OCI-M1 (cell line): ENCODE measurements around the gene HLA-DRB5.
"Not testable (repeated sequence)": the region's sequence is repeated elsewhere in the genome, so short reads cannot be mapped to it uniquely, and the experiment has no call there.

Experiments
- DNase-seq: peaks from one replicate; lab custom pipeline; 2025; lab: John Stamatoyannopoulos, UW

The HLA-DRB5 gene

GRCh38 chr6:32529697-32530430 is at the start of gene HLA-DRB5:
HLA-DRB5 (minus strand) TSS chr6:32530287; CDS start chr6:32530224, 63 bp downstream.
- DNase-seq: peak; percentile 79

DNA sequence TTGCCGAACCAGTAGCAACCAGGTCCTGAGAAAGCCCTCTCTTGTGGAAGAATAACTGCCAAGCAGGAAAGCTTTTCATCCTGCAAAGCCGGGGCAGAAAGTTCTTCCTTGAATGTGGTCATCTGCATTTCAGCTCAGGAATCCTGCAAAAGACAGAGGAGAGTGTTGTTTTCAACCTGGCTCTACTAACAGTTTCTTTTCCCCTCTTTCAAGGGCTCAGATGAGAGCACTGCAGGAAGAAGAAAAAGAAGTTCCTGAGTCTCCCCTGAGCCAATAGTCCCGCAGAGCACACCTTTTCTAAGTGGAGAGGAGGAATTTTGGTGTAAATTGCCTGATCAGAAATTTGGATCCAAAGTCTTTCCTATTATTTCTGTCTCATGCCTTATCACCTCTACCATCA is 48.9 kb upstream of the HLA-DRB5 start:
- no peak for DNase-seq

DNA sequence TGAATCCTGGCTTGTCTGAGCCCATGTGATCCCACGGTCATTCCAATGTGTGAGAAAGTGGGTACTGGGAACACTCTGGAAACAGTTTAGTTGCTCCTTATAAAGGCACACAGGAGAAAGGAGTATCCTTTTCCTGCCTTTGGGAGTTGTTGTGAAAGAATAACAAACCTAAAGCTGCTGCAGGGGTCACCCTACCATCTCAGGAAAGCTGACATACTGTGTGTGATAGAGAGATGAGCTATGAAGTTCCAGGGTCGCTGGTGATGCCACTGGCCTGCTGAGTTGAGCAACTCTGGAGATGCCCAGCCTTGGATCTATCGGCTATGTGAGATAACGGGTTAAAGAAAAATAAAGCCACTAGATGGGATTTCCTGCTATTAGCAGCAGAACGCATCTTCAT is 47.4 kb upstream of the HLA-DRB5 start:
- DNase-seq: not testable (repeated sequence)

DNA sequence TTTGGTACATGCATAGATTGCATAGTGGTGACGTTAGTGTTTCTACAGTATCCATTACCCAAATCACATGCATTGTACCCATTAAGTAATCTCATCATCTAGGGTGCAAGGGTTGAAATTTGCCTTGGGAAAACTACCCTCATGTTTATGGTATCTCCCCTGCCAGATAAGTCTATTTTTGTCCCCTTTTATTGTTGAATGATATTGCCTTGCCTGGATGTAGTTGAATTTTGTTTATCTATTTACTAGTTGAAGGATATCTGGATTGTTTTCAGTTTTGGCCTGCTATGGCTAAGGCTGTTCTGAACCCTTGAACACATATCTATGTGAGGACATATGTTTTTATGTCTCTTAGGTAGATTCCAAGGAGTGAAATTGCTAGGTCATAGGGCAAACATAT is 46.2 kb upstream of the HLA-DRB5 start:
- DNase-seq: no peak

DNA sequence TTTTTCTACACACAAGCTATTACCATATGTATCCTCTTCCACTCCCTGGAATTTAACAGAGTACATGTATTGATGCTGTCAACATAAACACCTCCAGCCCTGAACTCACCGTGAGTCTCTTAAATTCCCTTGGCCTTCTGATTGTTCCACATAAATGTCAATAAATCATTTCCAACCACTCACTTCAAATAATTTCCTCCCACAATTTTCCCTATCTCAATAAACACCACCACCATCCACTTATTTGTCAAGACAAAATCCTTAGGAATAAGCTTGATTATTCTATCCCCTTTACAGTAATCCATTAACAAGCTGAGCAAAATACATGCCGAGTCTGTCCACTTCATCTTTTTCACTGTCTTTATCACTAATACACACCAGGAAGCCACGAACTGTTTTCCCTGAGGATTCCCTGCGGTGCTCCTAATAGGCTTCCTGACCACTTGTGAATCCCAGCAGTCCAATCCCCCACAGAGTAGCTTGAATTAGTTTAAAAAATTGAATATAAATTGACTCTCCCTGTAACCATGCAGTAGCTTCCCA is 40.3 kb upstream of the HLA-DRB5 start:
- no peak for DNase-seq

DNA sequence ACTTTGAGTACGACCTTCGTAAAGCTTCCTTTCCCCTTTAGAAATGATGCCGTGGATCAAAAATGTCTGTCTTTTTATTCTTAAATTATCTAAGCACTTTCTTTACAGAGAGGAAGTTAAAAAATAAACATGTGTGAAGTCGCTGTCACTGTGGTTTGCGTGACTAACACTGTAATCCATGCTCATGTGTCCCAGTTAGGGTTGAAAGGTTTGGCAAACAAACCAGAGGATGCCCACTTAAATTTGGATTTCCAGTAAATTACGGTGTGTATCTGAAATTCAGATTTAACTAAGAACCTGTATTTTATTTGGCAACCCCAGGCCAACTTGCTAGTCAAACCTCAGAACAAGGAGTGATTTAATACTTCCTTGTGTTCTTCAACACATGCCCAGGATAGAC is 38.5 kb upstream of the HLA-DRB5 start:
- DNase-seq: peak; percentile 25

GRCh38 chr6:32566957-32567356 is 36.9 kb upstream of the HLA-DRB5 start:
- DNase-seq: no peak

- no peak for DNase-seq
Measured at GRCh38 chr6:32565511-32565910, 35.4 kb upstream of the HLA-DRB5 start.

DNA sequence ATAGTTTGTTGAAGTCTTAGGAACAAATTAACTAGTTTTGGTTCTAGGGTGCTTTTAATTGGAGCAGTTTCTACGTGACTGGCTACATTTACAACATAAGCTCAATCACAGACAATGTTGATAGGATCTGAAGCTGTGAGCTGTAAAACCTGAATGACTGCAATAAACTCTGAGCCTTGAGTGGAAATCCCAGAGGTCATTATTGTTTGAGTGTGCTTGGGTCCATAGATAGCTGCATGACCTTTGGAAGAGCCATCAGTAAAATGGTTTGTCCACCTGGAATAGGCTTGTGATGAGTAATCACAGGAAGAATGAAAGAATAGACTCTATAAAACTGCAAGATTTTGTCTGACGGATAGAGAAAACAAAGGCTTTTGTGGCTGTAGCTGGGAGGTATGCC is 32.9 kb upstream of the HLA-DRB5 start:
- no peak for DNase-seq

GRCh38 chr6:32559747-32560146 is 29.7 kb upstream of the HLA-DRB5 start:
- DNase-seq: no peak

DNA sequence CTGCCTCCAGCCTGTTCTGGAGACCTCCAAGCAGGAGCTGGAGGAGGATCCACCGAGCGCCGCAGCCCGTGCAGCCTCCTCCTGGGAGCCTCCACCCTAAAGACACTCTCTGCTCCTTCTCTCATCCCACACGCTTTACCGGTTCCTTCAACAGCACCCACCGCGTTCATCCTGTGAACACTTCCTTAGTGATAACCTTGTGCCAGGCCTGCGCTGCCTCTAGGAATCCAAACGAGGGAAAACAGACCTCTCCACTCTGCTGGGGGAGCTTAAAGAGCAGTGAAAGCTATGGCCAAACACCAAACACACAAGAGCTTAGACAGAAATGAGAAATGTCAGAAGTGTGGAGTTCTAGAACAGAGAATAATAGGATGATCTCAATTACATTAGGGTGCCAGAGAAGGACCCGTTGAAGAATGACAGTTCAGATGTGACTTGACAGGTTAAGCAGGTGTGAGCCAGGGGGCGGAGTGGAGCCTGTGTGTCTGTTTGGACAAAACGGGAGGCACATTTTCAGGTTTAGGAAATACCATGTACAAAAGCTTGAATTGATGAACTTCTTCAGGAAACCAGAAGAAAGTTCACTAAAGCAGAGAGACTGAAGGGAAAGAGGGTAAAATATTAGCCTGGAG is 28.5 kb upstream of the HLA-DRB5 start:
- DNase-seq: no peak

DNA sequence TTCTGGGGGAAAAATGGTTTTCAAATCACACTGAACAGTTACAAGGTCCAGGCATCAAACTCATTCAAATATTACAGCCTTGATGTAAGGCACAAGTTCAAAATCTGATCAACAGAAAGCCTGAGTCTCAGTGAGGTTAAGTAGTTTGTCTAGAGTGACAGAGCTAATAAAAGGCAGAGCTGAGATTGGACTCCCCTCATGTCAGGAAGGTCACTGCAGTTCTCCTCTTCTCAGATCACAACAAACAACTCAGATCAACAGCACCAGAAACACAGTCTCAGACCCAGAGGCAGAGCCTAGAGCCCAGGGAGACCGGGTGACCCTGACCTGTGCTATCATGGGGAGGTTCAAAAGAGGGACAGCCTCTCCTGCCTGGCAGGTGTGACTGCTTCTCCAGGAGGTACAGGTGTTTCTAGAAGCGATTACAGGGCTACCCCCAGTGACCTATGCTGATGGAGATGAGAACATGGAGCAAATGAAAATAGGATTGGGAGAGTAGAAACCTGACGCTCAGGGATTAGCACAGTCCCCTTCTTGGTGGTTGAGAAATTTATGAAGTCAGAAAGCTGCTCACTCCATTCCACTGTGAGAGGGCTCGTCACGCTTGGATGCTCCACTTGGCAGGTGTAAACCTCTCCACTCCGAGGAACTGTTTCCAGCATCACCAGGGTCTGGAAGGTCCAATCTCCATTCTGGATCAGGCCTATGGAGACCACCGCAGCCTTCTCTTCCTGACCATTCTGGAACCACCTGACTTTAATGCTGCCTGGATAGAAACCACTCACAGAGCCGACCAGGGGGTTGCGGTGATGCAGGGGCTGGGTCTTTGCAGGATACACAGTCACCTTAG is 24.3 kb upstream of the HLA-DRB5 start:
- DNase-seq: no peak

DNA sequence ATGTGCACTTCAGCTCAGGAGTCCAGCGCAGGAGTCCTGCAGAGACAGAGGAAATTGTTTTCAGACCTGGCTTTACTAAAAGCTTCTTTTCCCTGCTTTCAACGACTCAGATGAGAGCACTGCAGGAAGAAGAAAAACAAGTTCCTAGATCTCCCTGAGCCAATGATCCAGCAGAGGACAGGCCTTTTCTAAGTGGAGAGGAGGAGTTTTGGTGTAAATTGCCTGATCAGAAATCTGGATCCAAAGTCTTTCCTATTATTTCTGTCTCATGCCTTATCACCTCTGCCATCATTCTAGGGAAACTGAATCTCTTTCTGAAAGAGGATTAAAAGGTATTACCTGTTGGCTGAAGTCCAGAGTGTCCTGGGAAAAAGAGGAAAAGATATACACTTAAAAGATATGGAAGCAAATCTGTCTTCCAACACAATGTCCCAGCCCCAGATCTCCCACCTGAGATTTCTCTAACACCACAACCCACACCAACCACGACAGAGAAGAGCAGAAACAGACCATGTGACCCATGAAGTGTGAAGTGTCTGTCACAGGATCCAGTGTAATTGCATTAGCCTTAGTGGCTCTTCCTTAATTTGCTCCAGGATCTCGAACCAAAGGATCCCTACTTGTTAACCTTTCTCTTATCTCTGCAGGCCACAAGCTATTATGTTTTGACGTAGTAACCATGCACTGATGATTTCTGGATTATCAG is 23.1 kb upstream of the HLA-DRB5 start:
- peak; percentile 37 for DNase-seq

DNA sequence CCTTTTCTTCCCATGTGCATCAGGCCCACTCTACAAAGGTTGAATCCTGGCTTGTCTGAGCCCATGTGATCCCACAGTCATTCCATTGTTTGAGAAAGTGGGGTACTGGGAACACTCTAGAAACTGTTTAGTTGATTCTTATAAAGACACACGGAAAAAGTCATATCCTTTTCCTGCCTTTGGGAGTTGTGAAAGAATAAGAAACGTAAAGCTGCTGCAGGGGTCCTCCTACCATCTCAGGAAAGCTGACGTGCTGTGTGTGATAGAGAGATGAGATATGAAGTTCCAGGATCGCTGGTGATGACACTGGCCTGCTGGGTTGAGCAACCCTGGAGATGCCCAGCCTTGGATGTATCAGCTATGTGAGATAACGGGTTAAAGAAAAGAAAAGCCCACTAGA is 21.3 kb upstream of the HLA-DRB5 start:
- DNase-seq: no peak

DNA sequence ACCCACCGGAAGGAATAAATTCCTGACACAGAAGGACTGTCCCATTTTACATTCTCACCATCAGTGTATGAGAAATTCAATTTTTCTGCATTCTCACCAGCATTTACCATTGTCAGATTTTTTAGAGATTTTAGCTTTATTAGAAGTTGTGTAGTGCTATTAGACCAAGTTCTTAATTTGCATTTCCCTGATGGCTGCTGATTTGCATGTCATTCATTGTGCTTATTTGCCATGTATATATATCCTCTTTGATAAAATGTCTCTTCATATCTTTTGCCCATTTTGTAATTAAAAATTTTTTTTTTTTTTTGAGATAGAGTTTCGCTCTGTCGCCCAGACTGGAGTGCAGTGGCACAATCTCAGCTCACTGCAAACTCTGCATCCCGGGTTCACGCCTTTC is 9.8 kb upstream of the HLA-DRB5 start:
- no peak for DNase-seq

DNA sequence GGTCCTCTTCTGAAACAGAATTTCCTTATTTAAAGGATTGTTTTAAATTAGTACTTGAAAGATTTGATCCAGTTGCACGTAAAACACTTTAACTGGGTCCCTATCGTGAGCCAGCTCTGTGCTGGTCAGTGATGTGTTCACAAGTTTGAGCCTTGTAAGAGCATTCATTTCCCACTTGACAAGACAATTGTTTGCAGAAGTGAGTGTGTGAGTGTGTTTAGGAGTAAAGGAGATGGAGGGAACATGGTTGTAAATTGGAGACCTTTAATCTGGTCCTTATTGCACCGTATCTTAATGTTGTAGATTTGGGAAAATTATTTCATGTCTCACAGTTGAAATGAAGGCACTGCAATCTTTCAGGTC is 325 bp upstream of the HLA-DRB5 start:
- DNase-seq: not testable (repeated sequence)

DNA sequence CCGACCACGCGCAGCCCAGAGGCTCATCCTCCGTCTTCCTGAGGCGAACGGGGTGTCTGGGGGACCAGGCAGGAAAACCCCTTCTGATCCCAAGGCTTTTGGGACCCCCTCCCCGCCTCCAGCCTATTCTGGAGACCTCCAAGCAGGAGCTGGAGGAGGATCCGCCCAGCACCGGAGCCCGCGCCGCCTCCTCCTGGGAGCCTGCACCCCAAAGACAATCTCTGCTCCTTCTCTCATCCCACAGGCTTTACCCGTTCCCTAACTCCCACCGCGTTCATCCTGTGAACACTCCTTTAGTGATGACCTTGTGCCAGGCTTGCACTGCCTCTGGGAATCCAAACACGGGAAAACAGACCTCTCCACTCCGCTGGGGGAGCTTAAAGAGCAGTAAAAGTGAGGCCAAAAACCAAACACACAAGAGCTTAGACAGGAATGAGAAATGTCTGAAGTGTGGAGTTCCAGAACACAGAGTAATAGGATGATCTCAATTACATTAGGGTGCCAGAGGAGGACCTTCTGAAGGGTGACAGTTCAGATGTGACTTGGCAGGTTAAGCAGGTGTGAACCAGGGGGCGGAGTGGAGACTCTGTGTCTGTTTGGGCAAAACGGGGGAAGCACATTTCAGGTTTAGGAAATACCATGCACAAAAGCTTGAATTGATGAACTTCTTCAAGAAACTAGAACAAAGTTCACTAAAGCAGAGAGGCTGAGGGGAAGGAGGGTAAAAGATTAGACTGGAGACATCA is 7.6 kb downstream of the HLA-DRB5 start:
- no peak for DNase-seq

DNA sequence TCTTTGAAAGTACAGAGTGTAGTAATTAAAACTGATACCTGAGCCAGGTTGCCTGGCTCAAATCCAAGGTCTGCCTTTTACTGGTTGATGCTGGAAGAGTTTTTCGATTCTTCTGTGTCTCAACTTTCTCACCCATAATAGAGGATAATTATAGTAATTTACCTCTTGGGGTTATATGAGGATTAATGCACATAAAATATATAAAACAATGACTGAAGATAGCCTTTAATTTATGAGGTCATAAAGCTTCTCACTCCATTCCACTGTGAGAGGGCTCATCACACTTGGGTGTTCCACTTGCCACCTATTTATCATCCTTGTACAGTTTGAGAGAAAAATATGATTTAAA is 10.2 kb downstream of the HLA-DRB5 start:
- DNase-seq: no peak

DNA sequence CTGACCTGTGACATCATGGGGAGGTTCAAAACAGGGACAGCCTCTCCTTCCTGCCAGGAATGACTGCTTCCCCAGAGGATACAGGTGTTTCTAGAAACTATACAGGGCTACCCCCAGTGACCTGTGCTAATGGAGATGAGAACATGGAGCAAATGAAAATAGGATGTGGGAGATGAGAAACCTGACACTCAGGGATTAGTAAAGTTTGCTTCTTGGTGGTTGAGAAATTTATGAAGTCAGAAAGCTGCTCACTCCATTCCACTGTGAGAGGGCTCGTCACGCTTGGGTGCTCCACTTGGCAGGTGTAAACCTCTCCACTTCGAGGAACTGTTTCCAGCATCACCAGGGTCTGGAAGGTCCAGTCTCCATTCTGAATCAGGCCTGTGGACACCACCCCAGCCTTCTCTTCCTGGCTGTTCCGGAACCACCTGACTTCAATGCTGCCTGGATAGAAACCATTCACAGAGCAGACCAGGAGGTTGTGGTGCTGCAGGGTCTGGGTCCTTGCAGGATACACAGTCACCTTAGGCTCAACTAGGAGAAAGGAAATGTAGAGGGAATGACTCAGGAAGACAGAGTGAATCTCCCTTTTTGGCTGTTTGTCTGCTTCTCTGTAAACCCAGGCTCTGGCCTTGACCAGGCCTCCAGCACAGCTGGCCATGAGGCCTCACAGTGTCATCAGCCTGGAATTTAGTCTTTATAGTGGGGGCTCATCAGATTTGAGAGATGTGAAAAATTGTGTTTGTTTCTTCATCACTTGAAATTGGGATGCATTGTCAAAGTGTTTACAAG is 10.8 kb downstream of the HLA-DRB5 start:
- DNase-seq: no peak

DNA sequence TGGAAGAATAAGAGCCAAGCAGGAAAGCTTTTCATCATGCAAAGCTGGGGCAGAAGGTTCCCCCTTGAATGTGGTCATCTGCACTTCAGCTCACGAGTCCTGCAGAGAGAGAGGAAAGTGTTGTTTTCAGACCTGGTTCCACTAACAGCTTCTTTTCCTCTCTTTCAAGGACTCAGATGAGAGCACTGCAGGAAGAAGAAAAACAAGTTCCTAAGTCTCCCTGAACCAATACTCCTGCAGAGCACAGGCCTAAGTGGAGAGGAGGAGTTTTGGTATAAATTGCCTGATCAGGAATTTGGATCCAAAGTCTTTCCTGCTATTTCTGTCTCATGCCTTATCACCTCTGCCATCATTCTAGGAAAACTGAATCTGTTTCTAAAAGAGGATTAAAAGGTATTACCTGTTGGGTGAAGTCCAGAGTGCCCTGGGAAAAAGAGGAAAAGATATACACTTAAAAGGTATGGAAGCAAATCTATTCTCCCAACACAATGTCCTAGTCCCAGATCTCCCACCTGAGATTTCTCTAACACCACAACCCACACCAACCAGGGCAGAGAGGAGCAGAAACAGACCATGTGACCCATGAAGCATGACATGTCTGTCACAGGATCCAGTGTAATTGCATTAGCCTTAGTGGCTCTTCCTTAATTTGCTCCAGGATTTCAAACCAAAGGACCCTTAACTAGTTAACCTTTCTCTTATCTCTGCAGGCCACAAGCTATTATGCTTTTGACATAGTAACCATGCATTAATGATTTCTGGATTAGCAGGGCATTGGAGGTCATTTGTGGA is 12.2 kb downstream of the HLA-DRB5 start:
- DNase-seq: no peak
